ENCODE measurements around the gene FGF12.

- TF ChIP-seq SIN3A (IDR thresholded peaks at IDR 0.05; ENCODE audit: borderline replicate concordance, low read depth, low read length) (no peak), RCOR1 (IDR thresholded peaks at IDR 0.05; ENCODE audit: low read length) (no peak), GABPA (IDR thresholded peaks at IDR 0.05; ENCODE audit: low read depth) (no peak)
Observed at GRCh38 chr3:192170031-192170430, 557.3 kb downstream of the FGF12 start.
